HepG2 (cell line): ENCODE results near the gene SALL2. TPM values are rescaled to one million over a fixed set of nuclear protein-coding genes. Genes with fewer than 3 reads are reported as not detected.
A peak's percentile ranks its signal among the peaks of the same experiment; 100 is the strongest.

Source experiments
- CBX5 ChIP-seq: sonication (generic); formaldehyde crosslinking; IDR thresholded peaks from 2 replicates; pipeline ENCODE4 v1.4.0; 2020; ENCODE audit warnings: missing genetic modification reagents, borderline replicate concordance
- FOSL1 ChIP-seq: sonication (generic); formaldehyde crosslinking; IDR thresholded peaks from 2 replicates; pipeline ENCODE4 v1.9.0; 2021; ENCODE audit warnings: missing genetic modification reagents, borderline replicate concordance
- FOXK1 ChIP-seq: sonication (generic); formaldehyde crosslinking; IDR thresholded peaks from 2 replicates; pipeline ENCODE4 v1.4.0; 2020; ENCODE audit warnings: low read depth, missing genetic modification reagents, borderline replicate concordance
- GTF2F1 ChIP-seq: fragments of 150-350 bp; IDR thresholded peaks from 2 replicates; pipeline ENCODE4 v1.6.1; 2014; ENCODE audit warnings: low read length
- HBP1 ChIP-seq: IDR thresholded peaks from 2 replicates; pipeline ENCODE4 v1.6.1; 2016; ENCODE audit warnings: low read depth, control low read depth
- JARID2 ChIP-seq: sonication (generic); formaldehyde crosslinking; IDR thresholded peaks from 2 replicates; pipeline ENCODE4 v1.8.1; 2023; ENCODE audit warnings: missing genetic modification reagents, inconsistent platforms; ENCODE audit not compliant: insufficient replicate concordance
- JDP2 ChIP-seq: sonication (generic); formaldehyde crosslinking; IDR thresholded peaks from 2 replicates; pipeline ENCODE4 v1.8.1; 2022; ENCODE audit warnings: missing genetic modification reagents, borderline replicate concordance
- KLF12 ChIP-seq: sonication (generic); formaldehyde crosslinking; IDR thresholded peaks from 2 replicates; pipeline ENCODE4 v1.4.0; 2020; ENCODE audit warnings: missing genetic modification reagents, borderline replicate concordance
- POLR2A ChIP-seq, 2 experiments: IDR thresholded peaks; 2 replicates each; pipeline ENCODE4 v1.6.1; 2011; ENCODE audit warnings: low read depth in 2 of 2, low read length in 2 of 2, mild to moderate bottlenecking in 1 of 2, moderate library complexity in 1 of 2; ENCODE audit not compliant: insufficient read depth in 1 of 2
- PRDM10 ChIP-seq: sonication (generic); formaldehyde crosslinking; IDR thresholded peaks from 2 replicates; pipeline ENCODE4 v1.4.0; 2020; ENCODE audit warnings: low read depth, missing genetic modification reagents
- SOX5 ChIP-seq: IDR thresholded peaks from 2 replicates; pipeline ENCODE4 v1.6.1; 2016; ENCODE audit warnings: borderline replicate concordance
- THYN1 ChIP-seq: sonication (generic); formaldehyde crosslinking; IDR thresholded peaks from 2 replicates; pipeline ENCODE4 v1.8.1; 2023; ENCODE audit warnings: low read depth, mild to moderate bottlenecking, moderate library complexity, missing genetic modification reagents, borderline replicate concordance
- TOPORS ChIP-seq: sonication (generic); formaldehyde crosslinking; IDR thresholded peaks from 2 replicates; pipeline ENCODE4 v1.8.0; 2023; ENCODE audit warnings: mild to moderate bottlenecking, missing genetic modification reagents
- XBP1 ChIP-seq: sonication (generic); formaldehyde crosslinking; IDR thresholded peaks from 2 replicates; pipeline ENCODE4 v1.5.0; 2020; ENCODE audit warnings: missing genetic modification reagents
- YEATS4 ChIP-seq: sonication (generic); formaldehyde crosslinking; IDR thresholded peaks from 2 replicates; pipeline ENCODE4 v1.4.0; 2020; ENCODE audit warnings: missing genetic modification reagents, borderline replicate concordance
- ZEB1 ChIP-seq: IDR thresholded peaks from 2 replicates; pipeline ENCODE4 v1.6.1; 2012; ENCODE audit warnings: mild to moderate bottlenecking, low read depth, inconsistent platforms; ENCODE audit not compliant: insufficient replicate concordance
- ZFP37 ChIP-seq: sonication (generic); formaldehyde crosslinking; IDR thresholded peaks from 2 replicates; pipeline ENCODE4 v1.4.0; 2020; ENCODE audit warnings: missing genetic modification reagents, borderline replicate concordance
- ZFY ChIP-seq: sonication (generic); formaldehyde crosslinking; IDR thresholded peaks from 2 replicates; pipeline ENCODE4 v1.4.0; 2020; ENCODE audit warnings: missing genetic modification reagents
- ZNF205 ChIP-seq: IDR thresholded peaks from 2 replicates; pipeline ENCODE4 v1.6.1; 2018; ENCODE audit warnings: missing biosample characterization, missing genetic modification reagents
- ZNF224 ChIP-seq: sonication (generic); formaldehyde crosslinking; IDR thresholded peaks from 2 replicates; pipeline ENCODE4 v1.5.0; 2020; ENCODE audit warnings: mild to moderate bottlenecking, missing genetic modification reagents
- ZNF256 ChIP-seq: sonication (generic); formaldehyde crosslinking; conservative IDR thresholded peaks from 2 replicates; pipeline ENCODE4 v1.4.0; 2020; ENCODE audit warnings: missing genetic modification reagents
- ZNF430 ChIP-seq: sonication (generic); formaldehyde crosslinking; IDR thresholded peaks from 2 replicates; pipeline ENCODE4 v1.9.0; 2021; ENCODE audit warnings: mild to moderate bottlenecking, missing genetic modification reagents
- ZNF484 ChIP-seq: sonication (generic); formaldehyde crosslinking; IDR thresholded peaks from 2 replicates; pipeline ENCODE4 v1.5.1; 2020; ENCODE audit warnings: mild to moderate bottlenecking, low read depth, missing genetic modification reagents, borderline replicate concordance
- ZNF652 ChIP-seq: IDR thresholded peaks from 2 replicates; pipeline ENCODE4 v1.6.1; 2016; ENCODE audit warnings: low read depth, borderline replicate concordance
- ZNF747 ChIP-seq: sonication (generic); formaldehyde crosslinking; IDR thresholded peaks from 2 replicates; pipeline ENCODE4 v1.8.1; 2023; ENCODE audit warnings: missing genetic modification reagents, mild to moderate bottlenecking, borderline replicate concordance
- ZNF891 ChIP-seq: sonication (generic); formaldehyde crosslinking; IDR thresholded peaks from 2 replicates; pipeline ENCODE4 v1.5.0; 2020; ENCODE audit warnings: mild to moderate bottlenecking, missing genetic modification reagents
- polyA plus RNA-seq, 8 experiments: library from polyadenylated mRNA; depleted of rRNA in 3 of 8; stranded (reverse) in 7 of 8; unstranded in 1 of 8; fragments of >200 nt; fragmentation: Illumina TruSeq in 4 of 8; extraction: Trizol in 4 of 8; gene quantifications; 2 replicates each; pipeline versions ENCODE4 v1.2.1 to v1.2.3, GENCODE V29; 2011 to 2016; ENCODE audit warnings: low read depth in 4 of 8, missing spikeins in 1 of 8, mixed read lengths in 1 of 8; ENCODE audit not compliant: insufficient read depth in 1 of 8
- total RNA-seq, 5 experiments: library from RNA; depleted of rRNA; stranded (reverse); fragments of >200 nt; fragmentation: Illumina TruSeq; extraction: Trizol; gene quantifications; 2 replicates each; pipeline ENCODE4 v1.2.3, GENCODE V29; 2016; ENCODE audit warnings: low read depth in 1 of 5

Gene SALL2
- total and polyA plus RNA-seq, 2 of the 13 experiments (the other 11 are each of a cell fraction or from before 2014, with no cell fraction given): 4.9 to 5.8 TPM

GRCh38 chr14:21510735-21511657 lies 15.2 kb downstream of the SALL2 start, which contains the start of gene METTL3 (continued):
- TF ChIP-seq PRDM10 (CRISPR knock-in tag): peak; percentile 85
- no peak; the same call in 1 of the 2 replicates for TF ChIP-seq CBX5 (CRISPR knock-in tag)
- peak; percentile 80 for TF ChIP-seq ZNF256 (CRISPR knock-in tag)
- TF ChIP-seq ZEB1: peak; percentile 52
- TF ChIP-seq GTF2F1: no peak; the same call in 1 of the 2 replicates
- peak; percentile 96 for TF ChIP-seq ZNF747 (CRISPR knock-in tag)
- no peak for TF ChIP-seq JDP2 (CRISPR knock-in tag)
- TF ChIP-seq KLF12 (CRISPR knock-in tag): no peak
- no peak for TF ChIP-seq ZNF484
- no peak for TF ChIP-seq XBP1 (CRISPR knock-in tag)
- TF ChIP-seq POLR2A (IDR thresholded peaks at IDR 0.05; ENCODE audit: insufficient read depth in 1 of 2, low read depth in 2 of 2, low read length in 2 of 2): peak; percentile 97
- peak; percentile 49 for TF ChIP-seq SOX5
- TF ChIP-seq ZNF891: peak; percentile 97
- TF ChIP-seq ZNF430 (CRISPR knock-in tag): peak; percentile 96
- peak; percentile 97 for TF ChIP-seq FOXK1 (CRISPR knock-in tag)
- peak; percentile 73 for TF ChIP-seq JARID2 (CRISPR knock-in tag)
- peak; percentile 73 for TF ChIP-seq ZFP37 (CRISPR knock-in tag)
- TF ChIP-seq ZNF205 (CRISPR knock-in tag): peak; percentile 78; the same call in 1 of the 2 replicates
- peak; percentile 94 for TF ChIP-seq HBP1 (CRISPR knock-in tag)
- peak; percentile 75; the same call in 1 of the 2 replicates for TF ChIP-seq ZNF224 (CRISPR knock-in tag)
- no peak for TF ChIP-seq ZNF652 (CRISPR knock-in tag)
- TF ChIP-seq THYN1 (CRISPR knock-in tag): peak; percentile 30; the same call in 1 of the 2 replicates
- TF ChIP-seq YEATS4 (CRISPR knock-in tag): peak; percentile 91
- no peak for TF ChIP-seq FOSL1 (CRISPR knock-in tag)
- TF ChIP-seq ZFY (CRISPR knock-in tag): peak; percentile 92
- peak; percentile 7; the same call in 1 of the 2 replicates for TF ChIP-seq TOPORS (CRISPR knock-in tag)
